HG02885 (cell line): ENCODE data around the gene CACHD1.

ENCODE experiments used
- ATAC-seq: cut with Tn5 transposase; IDR thresholded peaks from one replicate; pipeline ENCODE4 v1.9.1; 2021; ENCODE audit warnings: mild to moderate bottlenecking; ENCODE audit not compliant: unreplicated experiment, poor library complexity

Gene CACHD1

DNA sequence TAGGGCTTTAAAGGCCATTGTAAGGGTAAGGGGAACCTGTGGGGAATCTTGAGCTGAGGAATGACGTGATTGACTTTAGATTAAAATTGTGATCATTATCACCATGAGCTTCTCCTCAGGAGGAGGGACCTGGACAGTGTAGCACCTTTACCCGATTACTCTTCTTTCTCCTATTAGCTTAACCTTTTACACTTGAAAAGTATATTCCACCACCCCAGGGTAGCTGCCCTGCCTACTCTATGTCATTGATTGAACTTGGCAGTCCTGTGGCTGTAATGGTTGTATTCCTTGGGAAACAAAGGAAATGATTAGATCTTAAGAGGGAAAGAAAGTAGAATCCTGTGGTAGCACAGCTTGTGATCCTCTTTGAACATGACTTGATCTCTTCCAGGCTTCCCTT, 47.7 kb downstream of the CACHD1 start:
- ATAC-seq: no peak

GRCh38 chr1:64518692-64519481, 49.0 kb downstream of the CACHD1 start:
- ATAC-seq: no peak

- no peak for ATAC-seq
Observed at GRCh38 chr1:64519901-64520300, 50.0 kb downstream of the CACHD1 start.

- no peak for ATAC-seq
Observed at GRCh38 chr1:64522740-64523139, 52.8 kb downstream of the CACHD1 start.

DNA sequence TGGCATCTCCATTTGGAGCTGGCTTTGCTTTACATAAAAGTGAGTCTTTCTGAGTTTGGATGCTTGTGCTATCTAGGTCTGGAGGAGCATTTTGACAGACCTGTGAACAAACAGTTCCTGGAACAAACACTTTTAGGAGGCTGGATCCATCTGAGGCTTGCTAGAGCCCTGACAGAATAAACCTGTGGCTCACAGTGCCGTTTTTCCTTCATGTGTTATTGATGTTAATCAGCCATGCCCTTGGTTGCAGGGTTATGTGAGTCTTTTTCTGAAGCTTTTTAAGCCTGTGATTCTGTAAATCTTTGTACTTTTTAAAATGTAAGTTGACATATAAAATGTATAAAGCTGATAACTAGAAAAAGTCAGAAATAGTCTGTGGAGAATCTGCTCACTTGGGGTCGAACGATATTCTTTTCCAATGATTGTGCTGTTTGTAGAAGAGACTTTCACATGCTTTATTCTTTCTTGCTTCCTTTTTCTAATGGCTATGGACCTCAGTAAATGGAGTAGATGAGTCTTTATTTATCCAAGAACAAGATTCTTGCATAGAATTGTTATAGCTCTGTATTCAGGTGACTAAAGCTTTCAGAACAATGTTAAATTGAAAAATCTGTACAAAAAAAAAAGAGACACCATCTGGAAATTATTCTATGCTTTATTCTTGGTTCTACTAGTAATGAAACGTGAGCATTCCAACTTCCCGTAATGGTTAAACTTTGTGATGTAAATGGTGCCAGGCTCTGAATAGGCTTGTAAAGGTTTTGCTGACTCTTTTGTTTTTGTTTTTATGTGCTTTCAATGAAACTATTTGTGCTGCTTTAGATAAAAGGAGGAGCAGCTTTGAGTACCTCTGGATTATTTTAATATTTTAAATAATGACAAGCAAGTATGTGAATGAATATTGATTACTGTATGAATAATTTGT, 53.7 kb downstream of the CACHD1 start:
- ATAC-seq: no peak

DNA sequence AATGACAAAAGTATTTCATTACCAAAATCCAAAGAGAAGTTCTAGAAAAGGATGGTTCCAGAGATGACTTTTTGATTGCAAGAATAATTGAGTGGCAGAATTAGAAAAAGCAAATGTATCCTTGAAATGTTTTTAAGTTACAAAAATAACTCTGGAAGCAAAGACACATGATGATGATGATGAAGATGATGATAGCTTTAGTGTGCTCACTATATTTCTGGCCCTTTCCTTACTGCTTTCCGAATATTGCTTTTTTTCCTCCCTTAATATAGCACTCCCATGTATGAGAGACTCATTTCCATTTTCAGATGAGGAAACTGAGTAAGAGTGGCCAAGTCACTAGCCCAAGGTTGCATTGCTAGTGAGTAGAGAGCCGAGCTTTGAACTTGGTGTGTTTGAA, 54.7 kb downstream of the CACHD1 start:
- no peak for ATAC-seq

GRCh38 chr1:64525116-64525686, 55.3 kb downstream of the CACHD1 start:
- ATAC-seq: no peak

GRCh38 chr1:64526312-64526711, 56.4 kb downstream of the CACHD1 start:
- ATAC-seq: no peak

GRCh38 chr1:64527165-64527564, 57.2 kb downstream of the CACHD1 start:
- no peak for ATAC-seq

DNA sequence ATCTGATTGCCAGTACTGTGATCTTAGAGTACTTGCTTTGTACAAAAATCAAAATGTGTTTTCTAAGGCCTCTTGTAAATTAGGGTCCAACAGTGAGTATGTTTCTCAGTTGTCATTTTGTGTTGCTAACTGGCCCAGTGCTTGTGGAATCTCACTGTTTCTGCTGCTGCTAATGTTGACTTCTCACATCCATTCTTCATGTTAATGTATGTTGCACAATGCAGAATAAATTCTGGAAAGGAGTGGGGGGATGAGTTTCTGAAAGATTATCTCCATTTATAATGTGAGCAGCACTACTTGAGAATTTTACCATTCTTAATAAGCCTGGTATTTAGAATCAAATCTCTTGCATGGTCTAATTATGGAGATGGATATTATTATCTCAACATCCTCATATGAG, 57.9 kb downstream of the CACHD1 start:
- ATAC-seq: no peak

GRCh38 chr1:64530969-64531692, 61.2 kb downstream of the CACHD1 start:
- no peak for ATAC-seq

DNA sequence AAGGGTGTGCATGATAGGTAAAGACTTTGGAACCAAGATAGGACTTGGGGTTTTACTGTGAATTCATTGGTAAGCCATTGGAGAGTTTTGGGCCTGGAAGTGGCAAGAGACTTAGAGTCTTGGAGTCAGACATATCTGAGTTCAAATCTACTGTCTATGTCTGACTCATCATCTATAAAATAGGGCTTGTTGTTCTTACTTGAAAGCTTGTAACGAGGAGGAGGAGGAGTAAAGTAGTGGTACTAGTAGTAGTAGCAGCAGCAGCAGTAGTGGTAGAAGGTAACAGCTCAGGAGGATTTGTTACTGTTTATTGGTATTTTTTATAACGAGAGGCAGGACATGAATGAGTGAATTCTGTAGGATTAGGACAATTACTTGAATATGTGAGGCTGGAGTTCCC, 62.7 kb downstream of the CACHD1 start:
- no peak for ATAC-seq

DNA sequence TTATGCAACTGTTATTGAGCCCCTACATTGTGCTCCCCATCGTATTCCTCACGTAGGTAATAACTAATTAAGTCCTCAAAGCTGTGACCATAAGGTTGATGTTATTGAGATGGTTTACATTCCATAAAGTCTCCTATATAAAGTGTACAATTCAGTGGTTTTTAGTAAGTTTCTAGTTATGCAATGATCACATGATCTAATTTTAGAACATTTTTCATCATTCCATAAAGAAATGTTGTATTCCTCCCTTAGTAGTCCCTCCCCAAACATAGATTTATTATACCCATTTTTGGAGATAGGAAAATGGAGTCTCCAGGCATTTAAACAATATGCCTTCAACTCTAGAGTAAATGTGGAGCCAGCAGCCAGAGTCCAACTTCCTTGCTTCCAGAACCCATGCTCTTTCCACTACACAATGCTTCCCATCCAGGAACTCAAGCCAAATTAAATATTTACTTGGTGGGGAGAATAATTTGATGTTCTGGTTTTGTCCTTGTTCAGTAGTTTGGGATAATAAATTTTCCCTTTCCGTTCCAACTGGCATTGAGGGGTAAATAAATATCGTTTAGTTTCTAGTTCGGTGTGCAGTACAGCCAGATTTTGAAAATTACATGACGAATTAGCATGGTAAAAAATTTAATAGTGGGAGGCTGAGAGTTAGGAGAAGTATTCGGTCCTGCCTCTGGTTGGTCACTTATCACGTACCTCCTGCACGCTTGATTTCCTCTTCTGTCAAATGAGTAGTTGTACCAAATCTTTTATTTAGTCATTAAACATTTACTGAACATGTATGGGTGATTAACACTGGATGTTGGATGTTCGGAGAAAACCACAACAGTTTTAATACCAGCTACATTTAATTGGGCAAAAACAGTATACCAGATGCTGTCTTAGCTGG, 66.3 kb downstream of the CACHD1 start:
- no peak for ATAC-seq

DNA sequence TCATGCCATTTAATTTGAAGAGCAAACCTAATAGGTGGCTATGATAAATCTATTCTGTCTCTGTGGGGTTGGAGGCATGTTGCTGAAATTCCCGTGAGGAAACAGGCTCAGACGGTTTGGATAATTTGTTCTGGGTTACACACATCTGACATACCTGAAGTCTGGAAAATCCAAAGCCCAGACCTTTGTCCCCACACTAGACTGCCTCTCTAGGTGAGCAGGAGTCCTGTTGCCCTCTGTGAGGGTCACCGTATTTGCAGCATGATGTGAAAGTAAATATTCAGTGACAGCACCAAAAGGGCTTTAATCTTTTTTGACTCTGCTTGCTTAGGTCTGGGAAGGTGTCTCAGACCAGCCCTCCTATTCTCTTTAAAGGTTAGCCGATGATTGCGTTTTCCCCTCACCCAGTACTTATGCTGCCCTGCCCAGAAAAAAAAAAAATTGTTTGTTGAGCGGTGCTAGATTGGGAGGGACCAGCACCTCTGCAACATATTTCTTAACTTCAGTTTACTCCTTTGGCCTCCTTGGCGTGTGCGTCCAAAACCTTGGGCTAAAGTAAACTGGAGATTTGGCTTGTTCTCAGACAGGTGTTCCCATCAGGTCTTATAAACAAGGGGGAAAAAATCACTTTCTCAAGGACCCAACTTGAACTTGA, 67.0 kb downstream of the CACHD1 start:
- ATAC-seq: no peak

- ATAC-seq: no peak
Observed at GRCh38 chr1:64537942-64538341, 68.0 kb downstream of the CACHD1 start.

GRCh38 chr1:64538389-64538788, 68.5 kb downstream of the CACHD1 start:
- ATAC-seq: no peak

DNA sequence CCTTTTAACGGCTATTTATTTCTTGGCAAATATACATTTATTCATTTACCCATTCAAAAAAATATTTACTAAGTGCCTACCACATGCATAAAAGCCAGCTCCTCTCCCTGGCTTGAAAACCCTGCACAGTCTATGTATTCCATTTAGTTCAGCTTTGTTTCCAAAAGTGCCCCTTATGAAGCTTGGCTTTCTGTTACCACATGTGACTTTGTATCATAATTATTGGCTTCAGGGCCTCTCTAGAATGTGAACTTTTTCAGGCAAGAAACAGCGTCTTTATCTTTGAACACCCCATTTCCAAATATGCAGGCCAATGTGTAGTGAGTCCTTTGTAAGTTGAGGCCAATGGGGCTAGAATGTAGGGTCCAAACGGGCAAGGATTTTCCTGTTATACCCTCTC, 69.4 kb downstream of the CACHD1 start:
- no peak for ATAC-seq

- no peak for ATAC-seq
Observed at GRCh38 chr1:64539781-64540218, 69.9 kb downstream of the CACHD1 start.

DNA sequence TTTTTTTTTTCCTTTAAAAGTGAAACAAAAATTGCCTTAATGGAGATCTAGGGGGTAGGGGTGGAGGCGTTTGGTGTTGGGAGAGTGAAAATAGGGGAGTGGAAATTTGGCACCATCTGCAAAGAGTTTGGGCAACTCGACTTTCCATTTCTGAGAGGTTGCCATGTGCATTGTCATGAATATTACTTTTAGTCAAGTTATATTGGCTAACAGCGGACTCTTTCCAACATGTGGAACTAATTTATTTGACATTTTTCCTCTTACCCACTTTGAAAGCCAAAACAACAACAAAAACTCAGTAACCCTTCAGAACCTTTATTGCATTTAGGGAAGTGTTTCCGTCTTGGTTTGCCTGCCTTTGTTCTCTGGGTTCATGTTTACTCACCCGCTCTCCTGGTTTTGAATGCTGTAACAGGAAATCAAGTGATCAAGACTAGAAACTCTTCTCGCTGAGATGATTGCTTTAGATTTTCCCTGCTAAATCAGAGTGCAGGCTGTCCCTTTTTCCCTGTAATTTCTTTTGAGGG, 70.4 kb downstream of the CACHD1 start:
- ATAC-seq: no peak
